AG09309 (cell line): ENCODE data around the gene UTS2.

Experiments
- DNase-seq: peaks from one replicate; pipeline ENCODE4 v3.0.0-alpha.2; 2010; ENCODE audit warnings: low read depth
- H3K4me3 ChIP-seq: 2 replicates; pipeline ENCODE4 v1.5.1; 2011; ENCODE audit warnings: mild to moderate bottlenecking, low read depth, low read length, moderate library complexity; ENCODE audit not compliant: control insufficient read depth
- TF ChIP-seq, protein P1 (sequence below): IDR thresholded peaks from 2 replicates; pipeline ENCODE4 v1.5.1; 2011; ENCODE audit warnings: mild to moderate bottlenecking, low read depth, low read length, inconsistent platforms; ENCODE audit not compliant: insufficient read depth, control insufficient read depth; ENCODE audit errors: missing control alignments

The UTS2 gene

DNA sequence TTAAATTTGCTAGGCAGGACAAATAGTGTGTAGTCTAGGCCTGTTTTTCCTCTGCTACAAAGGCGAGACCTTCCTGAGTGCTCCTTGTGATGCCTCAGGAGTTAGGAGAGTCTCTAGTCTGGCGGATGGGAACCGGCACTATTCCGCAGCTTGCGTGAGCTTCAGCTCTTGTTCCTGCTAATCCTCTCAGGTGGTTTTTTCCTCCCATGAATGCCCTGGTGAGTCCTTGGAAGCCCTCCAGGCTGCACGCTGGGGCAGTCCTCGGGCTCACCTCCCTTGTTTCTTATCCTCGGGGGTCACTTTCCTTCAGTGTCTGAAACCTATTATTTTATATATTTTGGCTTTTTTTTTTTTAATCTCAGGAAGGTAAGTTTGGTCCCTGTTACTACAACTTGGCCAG lies 28.2 kb downstream of the UTS2 start:
- TF ChIP-seq, protein P1, sequence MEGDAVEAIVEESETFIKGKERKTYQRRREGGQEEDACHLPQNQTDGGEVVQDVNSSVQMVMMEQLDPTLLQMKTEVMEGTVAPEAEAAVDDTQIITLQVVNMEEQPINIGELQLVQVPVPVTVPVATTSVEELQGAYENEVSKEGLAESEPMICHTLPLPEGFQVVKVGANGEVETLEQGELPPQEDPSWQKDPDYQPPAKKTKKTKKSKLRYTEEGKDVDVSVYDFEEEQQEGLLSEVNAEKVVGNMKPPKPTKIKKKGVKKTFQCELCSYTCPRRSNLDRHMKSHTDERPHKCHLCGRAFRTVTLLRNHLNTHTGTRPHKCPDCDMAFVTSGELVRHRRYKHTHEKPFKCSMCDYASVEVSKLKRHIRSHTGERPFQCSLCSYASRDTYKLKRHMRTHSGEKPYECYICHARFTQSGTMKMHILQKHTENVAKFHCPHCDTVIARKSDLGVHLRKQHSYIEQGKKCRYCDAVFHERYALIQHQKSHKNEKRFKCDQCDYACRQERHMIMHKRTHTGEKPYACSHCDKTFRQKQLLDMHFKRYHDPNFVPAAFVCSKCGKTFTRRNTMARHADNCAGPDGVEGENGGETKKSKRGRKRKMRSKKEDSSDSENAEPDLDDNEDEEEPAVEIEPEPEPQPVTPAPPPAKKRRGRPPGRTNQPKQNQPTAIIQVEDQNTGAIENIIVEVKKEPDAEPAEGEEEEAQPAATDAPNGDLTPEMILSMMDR: no peak
- no peak for DNase-seq
- no peak overlapping the region for H3K4me3 ChIP-seq

DNA sequence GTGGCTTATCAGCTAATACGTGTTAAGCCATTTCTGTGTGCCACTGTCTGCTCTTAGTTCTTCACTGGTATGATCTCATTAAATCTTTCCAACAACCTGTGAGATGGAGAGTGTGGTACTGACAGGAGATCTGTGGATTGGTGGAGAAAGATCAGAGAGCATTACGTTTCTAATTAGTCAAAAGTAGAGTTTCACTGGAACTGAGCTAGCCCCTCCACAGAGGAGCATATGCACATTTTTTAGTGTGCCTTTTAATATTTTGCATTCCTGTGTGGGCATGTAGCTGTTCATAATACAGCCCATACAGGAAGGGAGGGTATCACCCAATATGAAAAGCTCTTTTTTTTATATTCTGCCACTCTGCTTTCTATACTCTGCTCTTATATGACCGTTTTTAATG lies 31.6 kb downstream of the UTS2 start:
- no peak overlapping the region for H3K4me3 ChIP-seq
- TF ChIP-seq, protein P1: no peak
- no peak for DNase-seq

DNA sequence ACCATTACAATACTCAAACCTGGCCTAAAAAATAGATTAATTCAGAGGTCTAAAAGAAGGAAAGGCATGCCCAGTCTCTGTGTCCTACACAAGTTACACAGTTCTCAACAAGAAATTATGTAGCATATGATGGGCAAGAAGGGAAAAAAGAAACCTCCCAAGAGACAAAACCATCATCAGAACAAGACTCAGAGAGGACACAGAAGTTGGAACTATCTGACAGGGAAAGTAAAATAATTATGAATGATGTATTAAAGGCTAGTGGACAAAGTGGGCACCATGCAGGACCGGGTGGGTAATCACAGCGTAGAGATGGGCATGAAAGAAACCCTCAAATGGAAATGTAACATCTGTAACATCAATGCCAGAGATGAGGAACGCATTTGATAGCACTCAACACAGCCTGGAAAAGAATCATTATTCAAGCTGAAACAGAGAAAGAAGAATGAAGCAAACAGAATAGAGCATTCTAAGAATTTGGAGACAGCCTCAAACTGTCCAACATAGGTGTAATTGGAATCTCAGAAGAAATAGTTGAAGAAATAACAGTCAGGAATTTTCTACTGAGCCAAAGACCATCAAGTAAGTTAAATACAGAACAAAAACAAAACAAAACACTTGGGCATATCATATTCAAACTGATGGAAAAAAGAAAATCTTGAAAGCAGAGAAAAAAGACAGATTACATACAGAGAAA lies 39.0 kb downstream of the UTS2 start:
- H3K4me3 ChIP-seq: no peak overlapping the region
- no peak for DNase-seq
- TF ChIP-seq, protein P1: no peak

DNA sequence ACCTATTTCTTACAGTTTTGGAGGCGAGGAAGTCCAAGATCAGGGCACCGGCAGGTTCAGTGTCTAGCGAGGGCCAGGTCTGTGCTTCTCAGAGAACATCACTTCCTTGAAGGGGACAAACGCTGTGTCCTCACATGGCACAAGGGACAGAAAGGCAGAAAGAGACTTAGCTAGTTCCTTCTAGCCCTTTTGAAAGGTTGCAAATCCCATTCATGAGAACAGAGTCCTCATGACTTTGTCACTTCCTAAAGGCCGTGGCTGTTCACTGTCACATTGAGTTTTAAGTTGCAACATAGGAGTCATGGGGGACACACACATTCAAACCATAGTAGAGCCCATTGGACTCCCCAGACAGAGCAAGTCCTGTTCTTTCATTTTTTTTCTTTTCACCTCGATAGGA lies 41.4 kb downstream of the UTS2 start:
- no peak for DNase-seq
- no peak overlapping the region for H3K4me3 ChIP-seq
- TF ChIP-seq, protein P1: no peak

DNA sequence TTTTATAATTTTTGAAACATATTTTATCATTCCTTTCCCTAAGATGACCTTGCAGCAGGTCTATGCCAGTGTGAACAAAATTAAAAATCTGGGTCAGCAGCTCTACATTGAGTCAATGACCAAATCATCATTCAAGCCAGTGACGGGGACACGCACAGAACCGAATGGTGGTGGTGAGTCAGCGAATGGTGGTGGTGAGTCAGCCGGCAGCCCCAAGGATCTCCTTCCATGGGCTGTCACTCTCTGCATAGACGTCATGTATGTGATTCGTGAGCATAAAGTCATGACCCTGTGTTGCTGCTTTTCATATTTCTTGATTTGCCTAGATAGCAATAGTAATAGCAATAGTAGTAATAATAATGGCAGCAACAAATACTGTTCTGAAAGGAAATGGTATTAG lies 42.5 kb downstream of the UTS2 start:
- DNase-seq: peak; percentile 35
- TF ChIP-seq, protein P1: no peak
- H3K4me3 ChIP-seq: no peak overlapping the region

DNA sequence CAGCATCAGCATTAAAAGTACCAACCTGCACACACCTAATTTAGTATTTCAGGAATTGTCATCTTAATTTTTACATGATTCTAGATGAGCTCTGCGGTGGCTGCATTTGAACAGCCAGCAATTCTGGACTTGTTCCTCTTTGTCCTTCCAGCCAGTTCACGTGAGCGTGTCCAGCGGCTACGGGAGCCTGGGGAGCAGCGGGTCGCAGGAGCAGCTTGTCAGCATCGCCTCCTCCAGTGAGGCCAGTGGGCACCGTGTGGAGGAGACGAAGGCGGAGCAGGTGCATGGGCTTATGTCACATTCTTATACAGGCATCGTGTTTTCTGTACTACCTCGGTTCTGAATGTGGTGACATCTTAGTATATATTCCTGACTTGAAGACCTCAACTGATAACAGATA lies 43.1 kb downstream of the UTS2 start:
- no peak overlapping the region for H3K4me3 ChIP-seq
- no peak for DNase-seq
- TF ChIP-seq, protein P1: no peak
